IgD-negative memory B cell (primary cell): ENCODE data around the gene ZCCHC14. TPM values are rescaled to one million over a fixed set of nuclear protein-coding genes. Genes with fewer than 3 reads are reported as not detected.
"Not testable (repeated sequence)": the region's sequence is repeated elsewhere in the genome, so short reads cannot be mapped to it uniquely, and the experiment has no call there.

Source experiments
- H3K27ac Mint-ChIP-seq, 3 donors: one replicate each; pipeline ENCODE4 v1.8.0; 2020 to 2022; ENCODE audit warnings: mild to moderate bottlenecking in 3 of 3, mixed read lengths in 3 of 3, moderate library complexity in 1 of 3
- H3K27me3 Mint-ChIP-seq: one replicate; pipeline ENCODE4 v1.8.0; 2021; ENCODE audit warnings: mixed read lengths
- H3K36me3 Mint-ChIP-seq: one replicate; pipeline ENCODE4 v1.8.0; 2020; ENCODE audit warnings: mild to moderate bottlenecking, mixed read lengths
- H3K4me1 Mint-ChIP-seq, 3 donors: one replicate each; pipeline ENCODE4 v1.8.0; 2020 to 2022; ENCODE audit warnings: mixed read lengths in 3 of 3, mild to moderate bottlenecking in 1 of 3
- H3K4me3 Mint-ChIP-seq, 4 donors: one replicate each; pipeline ENCODE4 v1.8.0; 2020 to 2022; ENCODE audit warnings: mild to moderate bottlenecking in 4 of 4, mixed read lengths in 4 of 4, moderate library complexity in 3 of 4
- H3K9me3 Mint-ChIP-seq, 3 donors: one replicate each; pipeline ENCODE4 v1.8.0; 2020 to 2021; ENCODE audit warnings: mixed read lengths in 3 of 3, mild to moderate bottlenecking in 1 of 3
- polyA plus RNA-seq: library from polyadenylated mRNA; unstranded; fragments of 300-500 nt; fragmentation: Illumina TruSeq; gene quantifications from one replicate; pipeline ENCODE4 v1.2.3, GENCODE V29; 2021

The ZCCHC14 gene
- polyA plus RNA-seq, 1 donor from 2014 or later = 0.53 TPM

DNA sequence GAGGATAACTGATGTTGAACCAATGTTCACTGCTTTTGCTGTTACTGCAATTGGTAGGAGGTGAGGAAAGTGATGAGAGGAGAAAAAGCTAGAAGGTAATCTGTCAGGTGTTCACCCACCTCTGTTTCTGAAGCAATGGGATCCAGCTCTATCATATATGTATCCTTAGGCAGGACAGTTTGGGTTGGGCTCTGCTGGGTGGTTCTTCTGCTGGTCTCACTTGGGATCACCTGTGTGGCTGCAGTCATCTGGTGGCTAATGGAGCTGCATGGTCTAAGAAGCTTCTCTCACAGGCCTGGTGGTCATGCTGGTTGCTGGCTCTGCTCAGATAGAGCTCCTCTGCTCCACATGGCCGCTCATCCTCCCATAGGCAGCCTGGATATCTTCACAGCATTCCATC is 40.2 kb upstream of the ZCCHC14 start:
- no peak overlapping the region for H3K27ac Mint-ChIP-seq
- H3K4me1 Mint-ChIP-seq = peaks cover 0 to 2% (median 0%) of the 10 kb centered on the region in 3 donors
- H3K4me3 Mint-ChIP-seq = no peak overlapping the region
- H3K9me3 Mint-ChIP-seq = peaks cover 4 to 22% (median 19%) of the 10 kb centered on the region in 3 donors
- H3K27me3 Mint-ChIP-seq = peaks cover 12% of the 10 kb centered on the region
- H3K36me3 Mint-ChIP-seq = no peaks in the 10 kb centered on the region

DNA sequence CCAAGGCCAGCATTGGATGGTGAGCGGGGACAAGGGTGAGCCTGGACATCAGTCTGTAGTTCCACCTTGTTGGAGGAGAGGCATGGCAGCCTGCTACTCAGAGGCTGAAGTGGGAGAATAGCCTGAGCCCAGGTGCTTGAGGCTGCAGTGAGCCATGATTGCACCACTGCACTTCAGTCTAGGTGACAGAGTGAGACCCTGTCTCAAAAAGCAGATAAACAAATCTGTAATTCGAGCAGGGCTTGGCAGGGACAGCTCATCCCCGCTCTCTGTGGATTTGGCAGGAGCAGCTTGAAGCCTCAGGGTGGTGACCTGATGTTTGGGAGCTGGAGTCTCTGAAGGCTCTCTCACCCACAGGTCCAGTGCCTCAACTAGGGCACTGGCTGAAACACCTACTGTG is 38.6 kb upstream of the ZCCHC14 start:
- no peaks in the 10 kb centered on the region for H3K36me3 Mint-ChIP-seq
- peaks cover 4 to 22% (median 20%) of the 10 kb centered on the region in 3 donors for H3K9me3 Mint-ChIP-seq
- no peak overlapping the region for H3K4me3 Mint-ChIP-seq
- no peak overlapping the region for H3K27ac Mint-ChIP-seq
- peaks cover 11% of the 10 kb centered on the region for H3K27me3 Mint-ChIP-seq
- H3K4me1 Mint-ChIP-seq = peaks cover 0 to 2% (median 0%) of the 10 kb centered on the region in 3 donors

DNA sequence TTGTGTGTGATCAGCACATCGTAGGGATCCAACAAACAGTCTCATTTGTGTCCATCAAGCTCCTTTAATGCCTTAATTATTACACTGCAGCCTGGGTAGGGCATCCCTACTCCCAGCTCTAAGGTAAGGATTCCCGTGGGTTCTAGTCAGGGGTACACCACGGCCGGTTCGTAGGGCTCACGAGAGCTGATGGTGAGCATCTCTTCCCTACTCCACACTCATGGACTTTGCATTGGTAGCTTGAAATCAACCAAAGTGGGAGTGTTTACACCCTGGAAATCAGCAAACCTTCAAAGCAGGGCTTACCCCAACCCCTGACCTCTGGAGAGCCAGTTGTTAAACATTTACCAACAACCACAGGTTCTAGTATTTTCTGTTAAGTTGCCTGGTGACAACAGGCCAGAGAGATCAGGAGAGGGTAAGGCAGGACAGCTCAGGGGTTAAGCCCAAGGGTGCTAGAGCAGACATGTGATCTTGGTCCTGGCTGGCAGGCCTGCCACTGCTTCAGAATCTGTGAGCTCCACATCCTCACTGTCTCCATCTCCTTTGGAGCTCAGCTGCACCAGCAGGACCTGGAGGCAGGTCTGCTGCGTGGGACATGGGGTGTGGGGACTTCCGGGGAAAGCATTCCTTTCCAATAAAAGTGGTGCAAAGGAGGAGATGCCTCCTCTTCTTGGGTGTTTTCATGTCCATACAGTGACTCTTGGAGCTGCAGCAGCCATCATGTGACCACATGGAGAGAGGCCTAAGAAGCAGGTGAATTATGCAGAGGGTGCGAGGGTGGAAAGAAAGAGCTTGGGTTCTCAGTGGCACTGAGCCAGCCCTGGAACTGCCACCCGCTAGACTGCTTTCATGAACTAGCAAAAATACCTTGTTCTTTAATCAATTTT is 36.1 kb upstream of the ZCCHC14 start:
- H3K36me3 Mint-ChIP-seq = peaks cover 1% of the 10 kb centered on the region
- H3K4me1 Mint-ChIP-seq = no peaks in the 10 kb centered on the region
- peaks cover 0 to 22% (median 22%) of the 10 kb centered on the region in 3 donors for H3K9me3 Mint-ChIP-seq
- H3K27ac Mint-ChIP-seq = peak overlapping the region in 1 of 3 donors; percentile 67
- no peak overlapping the region for H3K4me3 Mint-ChIP-seq
- peaks cover 15% of the 10 kb centered on the region for H3K27me3 Mint-ChIP-seq

DNA sequence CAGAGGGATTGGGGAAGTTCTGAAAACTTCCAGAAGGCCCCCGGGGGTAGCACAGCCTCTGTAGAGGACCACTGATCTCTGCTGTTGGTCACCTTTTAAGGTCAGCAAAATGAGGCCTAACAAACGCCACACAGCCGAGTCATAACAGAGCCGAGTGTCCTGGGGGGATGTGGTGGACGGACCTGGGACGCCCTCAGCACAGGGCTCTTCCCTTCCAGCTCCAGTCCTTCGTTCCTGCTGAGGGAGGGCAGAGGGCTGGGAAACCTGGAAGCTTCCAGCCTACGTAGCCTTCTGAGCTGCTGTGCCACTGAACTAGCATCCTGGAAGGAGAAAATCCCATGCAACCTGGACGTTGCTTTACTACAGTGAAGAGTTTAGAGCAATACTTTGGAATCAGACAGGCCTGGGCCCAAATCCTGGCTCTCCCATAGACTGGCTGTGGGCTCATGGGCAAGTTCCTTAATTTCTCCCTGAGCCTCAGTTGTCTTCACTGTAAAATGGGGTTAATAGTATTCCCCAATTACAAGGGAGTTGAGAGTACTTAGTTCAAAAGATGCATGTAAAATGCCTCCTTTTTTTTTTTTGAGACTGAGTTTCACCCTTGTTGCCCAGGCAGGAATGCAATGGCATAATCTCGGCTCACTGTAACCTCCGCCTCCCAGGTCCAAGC is 34.4 kb upstream of the ZCCHC14 start:
- peaks cover 0 to 2% (median 0%) of the 10 kb centered on the region in 3 donors for H3K4me1 Mint-ChIP-seq
- H3K36me3 Mint-ChIP-seq = peaks cover 1% of the 10 kb centered on the region
- no peak overlapping the region for H3K27ac Mint-ChIP-seq
- peaks cover 1 to 17% (median 13%) of the 10 kb centered on the region in 3 donors for H3K9me3 Mint-ChIP-seq
- H3K27me3 Mint-ChIP-seq = peaks cover 17% of the 10 kb centered on the region
- H3K4me3 Mint-ChIP-seq = no peak overlapping the region

DNA sequence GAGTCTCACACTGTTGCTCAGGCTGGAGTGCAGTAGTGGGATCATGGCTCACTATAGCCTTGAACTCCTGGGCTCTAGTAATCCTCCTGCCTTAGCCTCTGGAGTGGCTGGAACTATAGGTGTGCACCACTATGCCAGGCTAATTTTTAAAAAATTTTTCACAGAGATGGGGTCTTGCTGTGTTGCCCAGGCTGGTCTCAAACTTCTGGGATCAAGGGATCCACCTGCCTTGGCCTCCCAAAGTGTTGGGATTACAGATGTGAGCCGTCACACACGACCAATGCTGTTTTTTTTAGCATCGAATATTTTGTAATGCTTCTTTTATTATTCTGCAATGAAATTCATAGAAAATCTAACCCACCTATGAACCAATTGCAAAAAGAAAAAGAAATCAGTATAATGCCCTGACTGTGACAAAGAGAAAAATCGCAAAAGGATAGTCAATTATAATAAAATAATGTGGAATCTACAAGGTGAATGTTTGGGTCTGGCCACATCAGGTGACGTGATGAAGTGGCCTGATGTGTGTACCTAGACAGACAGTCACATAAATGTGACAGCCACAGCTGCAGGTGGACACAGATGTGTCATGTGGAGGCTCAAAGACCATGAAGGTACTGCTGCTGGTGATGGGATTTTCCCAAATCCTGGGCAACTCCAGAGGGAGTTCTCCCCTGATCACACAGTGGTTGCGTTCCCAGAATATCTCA is 33.6 kb upstream of the ZCCHC14 start:
- H3K27me3 Mint-ChIP-seq = peaks cover 14% of the 10 kb centered on the region
- peaks cover 0 to 3% (median 0%) of the 10 kb centered on the region in 3 donors for H3K4me1 Mint-ChIP-seq
- no peak overlapping the region for H3K4me3 Mint-ChIP-seq

DNA sequence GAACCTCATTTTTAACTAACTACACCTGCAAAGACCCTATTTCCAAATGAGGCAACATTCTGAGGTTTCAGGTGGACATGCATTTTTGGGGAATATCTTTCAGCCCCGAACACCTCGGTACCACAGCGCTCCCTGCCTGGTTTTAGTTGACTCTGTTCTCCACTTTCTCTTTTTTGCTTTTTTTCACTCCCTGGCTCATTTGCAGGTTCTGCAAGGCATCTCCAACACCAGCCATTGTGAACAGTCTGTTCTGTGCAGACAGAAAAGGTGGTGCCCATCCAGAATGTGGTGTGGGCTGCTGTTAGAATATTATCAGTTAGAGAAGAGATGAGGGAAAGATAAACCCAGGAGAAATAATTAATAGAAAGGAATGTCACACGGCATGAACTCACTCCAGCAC is 32.5 kb upstream of the ZCCHC14 start:
- H3K27me3 Mint-ChIP-seq = peaks cover 14% of the 10 kb centered on the region
- peaks cover 1% of the 10 kb centered on the region for H3K36me3 Mint-ChIP-seq
- H3K4me3 Mint-ChIP-seq = peak overlapping the region in 1 of 4 donors; percentile 6
- H3K27ac Mint-ChIP-seq = no peak overlapping the region
- peaks cover 0 to 3% (median 0%) of the 10 kb centered on the region in 3 donors for H3K4me1 Mint-ChIP-seq
- H3K9me3 Mint-ChIP-seq = peaks cover 1 to 12% (median 8%) of the 10 kb centered on the region in 3 donors

More for the DNA sequence above, 33.6 kb upstream of the ZCCHC14 start:
- H3K9me3 Mint-ChIP-seq = peaks cover 1 to 17% (median 13%) of the 10 kb centered on the region in 3 donors
- no peak overlapping the region for H3K27ac Mint-ChIP-seq
- H3K36me3 Mint-ChIP-seq = peaks cover 1% of the 10 kb centered on the region

DNA sequence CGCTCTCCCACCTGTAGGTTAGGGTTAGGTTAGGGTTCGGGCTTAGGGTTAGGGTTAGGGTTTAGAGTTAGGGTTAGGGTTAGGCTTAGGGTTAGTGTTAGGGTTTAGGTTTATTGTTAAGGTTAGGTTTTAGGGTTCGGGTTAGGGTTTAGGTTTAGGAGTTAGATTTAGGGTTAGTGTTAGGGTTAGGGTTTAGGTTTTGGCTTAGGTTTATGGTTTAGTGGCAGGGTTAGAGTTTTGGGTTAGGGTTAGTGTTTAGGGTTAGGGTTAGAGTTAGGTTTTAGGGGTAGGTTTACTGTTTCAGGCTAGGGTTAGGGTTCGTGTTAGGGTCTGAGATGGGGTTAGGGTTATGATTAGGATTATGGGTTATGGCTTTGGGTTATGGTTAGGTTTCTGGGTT is 31.6 kb upstream of the ZCCHC14 start:
- H3K9me3 Mint-ChIP-seq = peaks cover 1 to 10% (median 1%) of the 10 kb centered on the region in 3 donors
- no peak overlapping the region for H3K27ac Mint-ChIP-seq
- peaks cover 12% of the 10 kb centered on the region for H3K27me3 Mint-ChIP-seq

DNA sequence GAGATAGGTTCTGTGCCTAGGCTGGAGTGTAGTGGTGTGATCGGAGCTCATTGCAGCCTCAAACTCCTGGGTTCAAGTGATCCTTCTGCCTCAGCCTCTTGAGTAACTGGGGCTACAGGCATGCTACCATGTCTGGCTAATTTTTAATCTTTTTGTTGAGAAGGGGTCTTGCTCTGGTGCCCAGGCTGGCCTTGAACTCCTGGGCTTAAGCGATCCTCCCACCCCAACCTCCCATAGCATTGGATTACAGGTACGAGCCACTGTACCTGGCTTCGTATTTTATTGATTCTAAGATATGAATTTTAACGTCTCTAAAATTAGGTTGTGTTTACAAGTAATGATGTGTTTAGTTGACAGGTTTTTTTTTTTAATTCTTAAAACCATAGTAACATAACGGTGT is 30.8 kb upstream of the ZCCHC14 start:
- not testable (repeated sequence) for H3K4me3 Mint-ChIP-seq, H3K36me3 Mint-ChIP-seq, H3K4me1 Mint-ChIP-seq, H3K9me3 Mint-ChIP-seq, H3K27ac Mint-ChIP-seq
- peaks cover 18% of the 10 kb centered on the region for H3K27me3 Mint-ChIP-seq

More for the DNA sequence above, 31.6 kb upstream of the ZCCHC14 start:
- peaks cover 1% of the 10 kb centered on the region for H3K36me3 Mint-ChIP-seq
- no peak overlapping the region for H3K4me3 Mint-ChIP-seq
- H3K4me1 Mint-ChIP-seq = peaks cover 0 to 3% (median 0%) of the 10 kb centered on the region in 3 donors

DNA sequence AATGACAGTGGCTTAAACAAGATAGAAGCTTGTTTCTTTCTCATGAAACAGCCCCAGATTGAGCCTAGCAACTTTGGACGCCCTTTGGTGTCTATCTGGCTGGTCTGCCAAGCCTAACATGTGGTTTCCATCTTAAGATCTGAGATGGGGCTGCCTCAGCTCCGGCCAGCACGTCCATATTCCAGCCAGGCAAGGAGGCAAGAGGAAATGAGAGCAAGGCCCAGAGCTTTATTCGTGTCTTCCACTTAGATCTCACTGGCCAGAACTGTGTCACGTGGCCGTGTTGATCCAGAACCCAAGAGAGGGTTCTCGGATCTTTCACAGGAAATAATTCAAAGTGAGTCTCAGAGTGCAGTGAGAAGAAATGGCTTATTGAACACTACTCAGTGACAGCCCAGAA is 28.9 kb upstream of the ZCCHC14 start:
- not testable (repeated sequence) for H3K27ac Mint-ChIP-seq, H3K36me3 Mint-ChIP-seq, H3K4me3 Mint-ChIP-seq, H3K9me3 Mint-ChIP-seq, H3K4me1 Mint-ChIP-seq
- H3K27me3 Mint-ChIP-seq = peaks cover 16% of the 10 kb centered on the region

DNA sequence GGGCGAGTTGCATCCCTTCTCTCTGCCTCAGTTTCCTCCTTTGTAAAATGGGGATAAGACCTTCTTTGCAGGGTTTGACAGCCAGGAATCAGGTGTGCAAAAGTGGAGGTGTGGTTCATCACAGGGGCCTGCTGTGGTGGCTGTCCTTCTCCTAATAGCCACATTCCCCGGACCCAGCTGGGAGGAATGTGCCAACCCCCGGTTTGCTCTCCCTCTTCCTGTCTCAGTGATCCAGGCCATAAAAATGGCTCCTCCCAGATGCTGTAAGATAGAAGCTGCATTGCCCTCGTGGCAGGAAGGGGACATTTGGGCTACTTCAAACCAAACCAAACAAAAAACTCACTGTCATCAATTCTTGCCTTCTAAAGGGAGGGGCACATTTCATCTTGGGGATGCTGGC is 26.3 kb upstream of the ZCCHC14 start:
- not testable (repeated sequence) for H3K36me3 Mint-ChIP-seq, H3K4me3 Mint-ChIP-seq, H3K4me1 Mint-ChIP-seq, H3K9me3 Mint-ChIP-seq, H3K27ac Mint-ChIP-seq
- H3K27me3 Mint-ChIP-seq = peaks cover 12% of the 10 kb centered on the region

DNA sequence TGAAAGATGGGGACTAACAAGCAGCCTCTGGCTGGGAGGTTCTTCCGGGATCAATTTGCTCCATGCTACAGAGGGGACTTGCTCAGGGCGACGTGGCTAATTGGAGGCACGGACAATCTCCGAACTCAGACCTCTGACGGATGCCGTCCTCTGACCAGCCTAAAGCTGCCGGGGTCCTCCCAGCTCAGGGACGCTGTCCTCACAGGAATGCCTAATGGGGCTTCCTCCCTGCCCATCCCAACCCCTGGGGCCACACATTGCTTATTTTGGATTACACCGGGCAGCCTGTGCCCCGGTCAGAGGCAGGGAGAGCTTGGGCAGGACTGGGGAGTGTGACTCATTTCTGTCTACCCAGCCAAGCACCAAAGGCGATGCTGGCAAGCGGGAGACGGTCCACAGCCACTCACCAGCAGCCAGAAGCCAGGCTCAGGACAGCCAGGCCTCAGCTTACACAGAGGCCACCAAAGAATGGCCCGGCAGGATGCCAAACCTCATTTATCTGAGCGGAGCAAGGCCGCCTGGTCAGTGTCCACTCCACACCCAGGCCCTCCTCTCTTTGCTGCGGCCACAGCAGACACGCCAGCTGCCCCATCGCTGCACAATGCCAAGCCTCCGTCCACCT is 25.7 kb upstream of the ZCCHC14 start:
- not testable (repeated sequence) for H3K36me3 Mint-ChIP-seq, H3K4me3 Mint-ChIP-seq, H3K4me1 Mint-ChIP-seq, H3K9me3 Mint-ChIP-seq, H3K27ac Mint-ChIP-seq
- H3K27me3 Mint-ChIP-seq = peaks cover 12% of the 10 kb centered on the region

DNA sequence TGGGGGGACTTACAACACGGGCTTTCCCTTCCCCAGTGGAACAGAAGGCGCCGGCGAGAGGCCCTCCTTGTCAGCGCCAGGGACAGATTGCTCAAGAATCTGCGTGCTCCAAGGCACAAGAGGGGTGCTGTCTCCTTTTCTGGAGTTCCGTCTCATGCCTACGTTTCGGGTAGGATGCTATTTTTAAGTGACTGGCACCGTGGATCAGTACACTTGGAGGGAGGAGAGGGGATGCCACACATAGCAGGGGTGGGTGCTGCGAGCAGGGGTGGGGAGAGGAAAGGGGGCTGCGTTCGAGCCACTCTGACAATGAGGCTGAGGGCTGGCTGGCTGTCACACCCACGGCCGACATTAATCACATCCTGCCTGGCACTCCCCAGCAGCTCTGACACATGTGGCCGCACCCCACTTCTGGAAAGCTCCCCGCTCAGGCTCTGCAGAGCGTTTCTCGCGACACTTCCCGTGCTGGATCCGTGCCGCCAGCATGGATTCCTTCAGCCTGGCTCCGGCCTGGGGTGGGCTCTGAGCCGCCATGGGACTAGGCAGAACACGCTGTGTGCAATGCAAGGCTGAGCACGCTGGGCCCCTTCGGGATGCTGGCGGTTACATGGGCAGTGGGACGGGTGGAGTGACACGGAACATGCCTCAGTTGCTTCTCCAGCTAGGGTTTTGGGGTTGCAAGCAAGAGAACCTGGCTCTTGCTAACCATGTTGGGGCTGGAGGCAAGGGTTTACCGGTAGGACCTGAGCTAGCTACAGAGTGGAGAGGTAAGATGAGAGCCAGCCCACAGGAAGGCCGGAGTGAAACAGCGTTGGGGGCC is 25.0 kb upstream of the ZCCHC14 start:
- H3K4me1 Mint-ChIP-seq, H3K27ac Mint-ChIP-seq, H3K9me3 Mint-ChIP-seq, H3K36me3 Mint-ChIP-seq, H3K4me3 Mint-ChIP-seq: not testable (repeated sequence)
- H3K27me3 Mint-ChIP-seq = peaks cover 13% of the 10 kb centered on the region

DNA sequence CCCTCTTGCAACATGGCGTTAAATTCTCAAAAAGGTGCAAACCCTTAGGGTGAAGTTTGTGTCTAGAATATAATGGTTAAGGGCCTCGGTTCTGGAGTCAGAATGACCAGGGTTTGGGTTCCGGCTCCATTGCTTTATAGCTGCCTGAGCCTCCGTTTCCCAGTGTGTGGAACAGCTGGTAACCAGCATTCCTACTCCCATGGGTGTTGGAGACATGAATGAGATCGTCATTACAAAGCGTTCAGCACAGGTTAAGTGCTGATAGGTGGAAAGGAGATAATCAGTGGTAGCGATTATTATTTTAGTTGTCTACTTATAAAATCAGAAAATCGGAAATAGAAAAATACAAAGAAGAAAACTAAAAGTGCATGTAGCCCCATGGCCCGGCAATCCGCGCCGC is 23.5 kb upstream of the ZCCHC14 start:
- no peaks in the 10 kb centered on the region for H3K4me1 Mint-ChIP-seq
- no peaks in the 10 kb centered on the region for H3K36me3 Mint-ChIP-seq
- H3K27ac Mint-ChIP-seq = no peak overlapping the region
- H3K4me3 Mint-ChIP-seq = no peak overlapping the region
- H3K9me3 Mint-ChIP-seq = no peaks in the 10 kb centered on the region
- peaks cover 18% of the 10 kb centered on the region for H3K27me3 Mint-ChIP-seq
